A549 (cell line): ENCODE measurements around the gene SPATA25. TPM values are rescaled to one million over a fixed set of nuclear protein-coding genes. Genes with fewer than 3 reads are reported as not detected.
A peak's percentile ranks its signal among the peaks of the same experiment; 100 is the strongest.

Experiments used
- ATAC-seq, 2 experiments: fragments of 200-7000 bp in 1 of 2; fragments of >200 bp in 1 of 2; cut with Nextera tagmentation in 1 of 2; cut with Tn5 transposase in 1 of 2; 3 replicates each; pipeline versions ENCODE4 v1.8.0 to v1.9.1; 2018 to 2020; ENCODE audit warnings: mild to moderate bottlenecking in 1 of 2, moderate library complexity in 1 of 2
- CTCF ChIA-PET: fragments of 300-600 bp; sonication (Branson Sonifier 250); formaldehyde crosslinking; extraction: SDS; loops from one replicate; lab custom pipeline; 2021; ENCODE audit warnings: antibody characterized with exemption, inconsistent platforms; lab: Yijun Ruan, JAX
- POLR2A ChIA-PET: fragments of 350-600 bp; formaldehyde crosslinking; extraction: SDS; loops from one replicate; lab custom pipeline; 2021; ENCODE audit warnings: antibody characterized with exemption, inconsistent platforms; lab: Yijun Ruan, JAX
- DNase-seq, 2 experiments: peaks; one replicate each; pipeline versions ENCODE4 v3.0.0 to v3.0.0-alpha.2; 2011 to 2016; ENCODE audit warnings: low read depth in 1 of 2, low spot score in 1 of 2
- FAIRE-seq: peaks from 2 replicates; lab custom pipeline; 2011; peaks lifted over from hg19 to GRCh38; lab: Jason Lieb, UNC
- H3K27ac ChIP-seq, 2 experiments: fragments of >200 bp; sonication (Bioruptor Twin); formaldehyde crosslinking; 3 replicates each; pipeline ENCODE4 v1.5.1; 2016 to 2017
- H3K4me1 ChIP-seq: fragments of >200 bp; sonication (Bioruptor Twin); formaldehyde crosslinking; 3 replicates; pipeline ENCODE4 v1.6.1; 2016
- H3K4me2 ChIP-seq: fragments of >200 bp; sonication (Bioruptor Twin); formaldehyde crosslinking; 3 replicates; pipeline ENCODE4 v1.6.1; 2016
- H3K4me3 ChIP-seq: fragments of >200 bp; sonication (Bioruptor Twin); formaldehyde crosslinking; 3 replicates; pipeline ENCODE4 v1.5.1; 2016
- H3K9me3 ChIP-seq: fragments of >200 bp; sonication (Bioruptor Twin); formaldehyde crosslinking; 3 replicates; pipeline ENCODE4 v1.6.1; 2016
- CEBPB ChIP-seq, 2 experiments: fragments of >200 bp in 1 of 2; sonication (Bioruptor Twin) in 1 of 2; formaldehyde crosslinking in 1 of 2; IDR thresholded peaks; 2 replicates each; pipeline ENCODE4 v1.6.1; 2012 to 2016
- CHD2 ChIP-seq: fragments of 150-350 bp; IDR thresholded peaks from 2 replicates; pipeline ENCODE4 v1.6.1; 2014; ENCODE audit warnings: low read length; ENCODE audit not compliant: partially characterized antibody
- FOSL2 ChIP-seq, 2 experiments: fragments of 450-650 bp in 1 of 2; fragments of >200 bp in 1 of 2; sonication (Bioruptor Twin) in 1 of 2; formaldehyde crosslinking; IDR thresholded peaks; 2 replicates each; pipeline versions ENCODE4 v1.5.0 to v1.6.1; 2016 to 2020; ENCODE audit warnings: mild to moderate bottlenecking in 1 of 2, moderate library complexity in 1 of 2
- HMGXB4 ChIP-seq: fragments of 250-450 bp; sonication (Bioruptor Pico); IDR thresholded peaks from 2 replicates; pipeline ENCODE4 v1.5.0; 2021; ENCODE audit warnings: mild to moderate bottlenecking, moderate library complexity, borderline replicate concordance
- HOXB13 ChIP-seq: fragments of 250-450 bp; sonication (Bioruptor Pico); IDR thresholded peaks from 2 replicates; pipeline ENCODE4 v1.5.0; 2020; ENCODE audit warnings: low read depth, mild to moderate bottlenecking, moderate library complexity
- JUN ChIP-seq, 2 experiments: fragments of >200 bp; sonication (Bioruptor Twin); formaldehyde crosslinking; IDR thresholded peaks; 2 replicates in 1 of 2; 3 replicates in 1 of 2; pipeline ENCODE4 v1.6.1; 2016 to 2017
- JUNB ChIP-seq: fragments of >200 bp; sonication (Bioruptor Twin); formaldehyde crosslinking; IDR thresholded peaks from 2 replicates; pipeline ENCODE4 v1.6.1; 2016
- KDM1A ChIP-seq: fragments of 200-600 bp; sonication (generic); IDR thresholded peaks from 2 replicates; pipeline ENCODE4 v1.6.1; 2016; ENCODE audit warnings: low read depth, mild to moderate bottlenecking
- MAX ChIP-seq: IDR thresholded peaks from 2 replicates; pipeline ENCODE4 v1.6.1; 2012
- NFE2L2 ChIP-seq: fragments of 150-350 bp; conservative IDR thresholded peaks from 2 replicates; pipeline ENCODE4 v1.6.1; 2014; ENCODE audit warnings: low read length
- NR3C1 ChIP-seq: fragments of >200 bp; sonication (Bioruptor Twin); formaldehyde crosslinking; IDR thresholded peaks from 3 replicates; pipeline ENCODE4 v1.6.1; 2017
- POLR2AphosphoS2 ChIP-seq: conservative IDR thresholded peaks from 2 replicates; pipeline ENCODE4 v1.6.1; 2012; ENCODE audit warnings: low read length, improper control_type of control experiment, inconsistent platforms
- RAD21 ChIP-seq, 2 experiments: fragments of >200 bp in 1 of 2; sonication (Bioruptor Twin) in 1 of 2; formaldehyde crosslinking in 1 of 2; IDR thresholded peaks in 1 of 2; conservative IDR thresholded peaks in 1 of 2; 2 replicates in 1 of 2; 3 replicates in 1 of 2; pipeline ENCODE4 v1.6.1; 2012 to 2018; ENCODE audit warnings: inconsistent platforms in 1 of 2
- SMC3 ChIP-seq: fragments of >200 bp; sonication (Bioruptor Twin); formaldehyde crosslinking; IDR thresholded peaks from 3 replicates; pipeline ENCODE4 v1.6.1; 2018; ENCODE audit warnings: inconsistent platforms
- ZFP36 ChIP-seq: fragments of 450-650 bp; IDR thresholded peaks from 2 replicates; pipeline ENCODE4 v1.6.1; 2014; ENCODE audit warnings: borderline replicate concordance; ENCODE audit not compliant: partially characterized antibody
- WGBS: methylation state at CpG from one replicate; pipeline ENCODE4 v1.1.6; 2017; ENCODE audit errors: missing lambda C conversion rate; 5-methylcytosine and 5-hydroxymethylcytosine counted together
- polyA plus RNA-seq, 4 experiments: library from polyadenylated mRNA; depleted of rRNA in 3 of 4; stranded (reverse); fragments of >200 nt; fragmentation: RNase III in 1 of 4; extraction: RNeasy Plus Mini Kit Qiagen cat#74134 plus additional on column Dnase treatment in 1 of 4; gene quantifications; 2 replicates in 3 of 4; 3 replicates in 1 of 4; pipeline ENCODE4 v1.2.3, GENCODE V29; 2011 to 2017
- TF ChIP-seq, protein P1 (sequence below): fragments of 250-450 bp; sonication (Bioruptor Pico); IDR thresholded peaks from 2 replicates; pipeline ENCODE4 v1.5.0; 2020; ENCODE audit warnings: low read depth, mild to moderate bottlenecking, moderate library complexity
- TF ChIP-seq, protein P2 (sequence below): fragments of 200-600 bp; sonication (generic); IDR thresholded peaks from 2 replicates; pipeline ENCODE4 v1.6.1; 2016; ENCODE audit warnings: antibody characterized with exemption, mild to moderate bottlenecking, moderate library complexity
- TF ChIP-seq, protein P3 (sequence below): IDR thresholded peaks from 2 replicates; pipeline ENCODE4 v1.6.1; 2012; ENCODE audit warnings: low read depth, borderline replicate concordance

The SPATA25 gene
- polyA plus RNA-seq, 2 of the 4 experiments (the other 2 are of a cell fraction) = 0.31 to 0.77 TPM

- TF ChIP-seq HOXB13 (CRISPR knock-in tag) (no peak), JUN (IDR thresholded peaks at IDR 0.05) (peak; percentile 95 to 98), POLR2AphosphoS2 (0 out of 2 replicates have a peak, but pooled peaks have one; percentile 33), MAX (peak; percentile 59; the same call in 1 of the 2 replicates), CHD2 (no peak), NFE2L2 (no peak), JUNB (no peak), NR3C1 (no peak), CEBPB (IDR thresholded peaks at IDR 0.05) (no peak)
- TF ChIP-seq, protein P1, sequence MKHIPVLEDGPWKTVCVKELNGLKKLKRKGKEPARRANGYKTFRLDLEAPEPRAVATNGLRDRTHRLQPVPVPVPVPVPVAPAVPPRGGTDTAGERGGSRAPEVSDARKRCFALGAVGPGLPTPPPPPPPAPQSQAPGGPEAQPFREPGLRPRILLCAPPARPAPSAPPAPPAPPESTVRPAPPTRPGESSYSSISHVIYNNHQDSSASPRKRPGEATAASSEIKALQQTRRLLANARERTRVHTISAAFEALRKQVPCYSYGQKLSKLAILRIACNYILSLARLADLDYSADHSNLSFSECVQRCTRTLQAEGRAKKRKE (CRISPR knock-in tag) = no peak
- TF ChIP-seq, protein P2, sequence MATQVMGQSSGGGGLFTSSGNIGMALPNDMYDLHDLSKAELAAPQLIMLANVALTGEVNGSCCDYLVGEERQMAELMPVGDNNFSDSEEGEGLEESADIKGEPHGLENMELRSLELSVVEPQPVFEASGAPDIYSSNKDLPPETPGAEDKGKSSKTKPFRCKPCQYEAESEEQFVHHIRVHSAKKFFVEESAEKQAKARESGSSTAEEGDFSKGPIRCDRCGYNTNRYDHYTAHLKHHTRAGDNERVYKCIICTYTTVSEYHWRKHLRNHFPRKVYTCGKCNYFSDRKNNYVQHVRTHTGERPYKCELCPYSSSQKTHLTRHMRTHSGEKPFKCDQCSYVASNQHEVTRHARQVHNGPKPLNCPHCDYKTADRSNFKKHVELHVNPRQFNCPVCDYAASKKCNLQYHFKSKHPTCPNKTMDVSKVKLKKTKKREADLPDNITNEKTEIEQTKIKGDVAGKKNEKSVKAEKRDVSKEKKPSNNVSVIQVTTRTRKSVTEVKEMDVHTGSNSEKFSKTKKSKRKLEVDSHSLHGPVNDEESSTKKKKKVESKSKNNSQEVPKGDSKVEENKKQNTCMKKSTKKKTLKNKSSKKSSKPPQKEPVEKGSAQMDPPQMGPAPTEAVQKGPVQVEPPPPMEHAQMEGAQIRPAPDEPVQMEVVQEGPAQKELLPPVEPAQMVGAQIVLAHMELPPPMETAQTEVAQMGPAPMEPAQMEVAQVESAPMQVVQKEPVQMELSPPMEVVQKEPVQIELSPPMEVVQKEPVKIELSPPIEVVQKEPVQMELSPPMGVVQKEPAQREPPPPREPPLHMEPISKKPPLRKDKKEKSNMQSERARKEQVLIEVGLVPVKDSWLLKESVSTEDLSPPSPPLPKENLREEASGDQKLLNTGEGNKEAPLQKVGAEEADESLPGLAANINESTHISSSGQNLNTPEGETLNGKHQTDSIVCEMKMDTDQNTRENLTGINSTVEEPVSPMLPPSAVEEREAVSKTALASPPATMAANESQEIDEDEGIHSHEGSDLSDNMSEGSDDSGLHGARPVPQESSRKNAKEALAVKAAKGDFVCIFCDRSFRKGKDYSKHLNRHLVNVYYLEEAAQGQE = peak; percentile 20; the same call in 1 of the 2 replicates
Measured at GRCh38 chr20:45934586-45935415, 47.4 kb upstream of the SPATA25 start, which contains the start of gene PCIF1 (continued).

GRCh38 chr20:45934046-45934585 is 46.7 kb upstream of the SPATA25 start:
- CTCF ChIA-PET = interaction anchor here (0.6 to 3.2 kb wide), 15 partner anchors 9 to 135 kb away, joined by 3 to 18 read pairs (median 4); partner anchors contain the start of gene ZNF335
- H3K4me3 ChIP-seq = peak overlapping the region; percentile 78
- H3K27ac ChIP-seq = peak overlapping the region; percentile 98 to 99
- no peaks in the 10 kb centered on the region for H3K9me3 ChIP-seq
- H3K4me2 ChIP-seq = peak overlapping the region; percentile 86
- TF ChIP-seq RAD21 (conservative IDR thresholded peaks at IDR 0.05 in 1 of 2, IDR thresholded peaks at IDR 0.05 in 1 of 2) (no peak), ZFP36 (peak; percentile 19), SMC3 (0 out of 3 replicates have a peak, but pooled peaks have one; percentile 4), KDM1A (0 out of 2 replicates have a peak, but pooled peaks have one; percentile 16), HOXB13 (CRISPR knock-in tag) (no peak), HMGXB4 (no peak), POLR2AphosphoS2 (0 out of 2 replicates have a peak, but pooled peaks have one; percentile 51), MAX (no peak; the same call in 1 of the 2 replicates), FOSL2 (IDR thresholded peaks at IDR 0.05) (no peak), FOSL2 (CRISPR knock-in tag; IDR thresholded peaks at IDR 0.05) (0 out of 2 replicates have a peak, but pooled peaks have one; percentile 7)
- TF ChIP-seq, protein P1 (CRISPR knock-in tag) = 0 out of 2 replicates have a peak, but pooled peaks have one; percentile 32
- TF ChIP-seq, protein P3, sequence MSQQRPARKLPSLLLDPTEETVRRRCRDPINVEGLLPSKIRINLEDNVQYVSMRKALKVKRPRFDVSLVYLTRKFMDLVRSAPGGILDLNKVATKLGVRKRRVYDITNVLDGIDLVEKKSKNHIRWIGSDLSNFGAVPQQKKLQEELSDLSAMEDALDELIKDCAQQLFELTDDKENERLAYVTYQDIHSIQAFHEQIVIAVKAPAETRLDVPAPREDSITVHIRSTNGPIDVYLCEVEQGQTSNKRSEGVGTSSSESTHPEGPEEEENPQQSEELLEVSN = 0 out of 2 replicates have a peak, but pooled peaks have one; percentile 8
- TF ChIP-seq, all 56 proteins: peak for 7
- peak; percentile 54 to 61 for DNase-seq
- peaks cover 16% of the 10 kb centered on the region for H3K4me1 ChIP-seq
- peak; percentile 61 to 65 for ATAC-seq
- 3% methylated on average over 22 of the region's 34 CpGs for WGBS
- FAIRE-seq = no peak
- POLR2A ChIA-PET = interaction anchor here (0.6 to 3.2 kb wide), 13 partner anchors 10 to 571 kb away, joined by 3 to 31 read pairs (median 9); partner anchors contain the start of genes CTSA, NEURL2, SNX21 and SYS1
